Measurements from ENCODE around the gene B4GALNT3.
"Not testable (repeated sequence)": the region's sequence is repeated elsewhere in the genome, so short reads cannot be mapped to it uniquely, and the experiment has no call there.

The B4GALNT3 gene

DNA sequence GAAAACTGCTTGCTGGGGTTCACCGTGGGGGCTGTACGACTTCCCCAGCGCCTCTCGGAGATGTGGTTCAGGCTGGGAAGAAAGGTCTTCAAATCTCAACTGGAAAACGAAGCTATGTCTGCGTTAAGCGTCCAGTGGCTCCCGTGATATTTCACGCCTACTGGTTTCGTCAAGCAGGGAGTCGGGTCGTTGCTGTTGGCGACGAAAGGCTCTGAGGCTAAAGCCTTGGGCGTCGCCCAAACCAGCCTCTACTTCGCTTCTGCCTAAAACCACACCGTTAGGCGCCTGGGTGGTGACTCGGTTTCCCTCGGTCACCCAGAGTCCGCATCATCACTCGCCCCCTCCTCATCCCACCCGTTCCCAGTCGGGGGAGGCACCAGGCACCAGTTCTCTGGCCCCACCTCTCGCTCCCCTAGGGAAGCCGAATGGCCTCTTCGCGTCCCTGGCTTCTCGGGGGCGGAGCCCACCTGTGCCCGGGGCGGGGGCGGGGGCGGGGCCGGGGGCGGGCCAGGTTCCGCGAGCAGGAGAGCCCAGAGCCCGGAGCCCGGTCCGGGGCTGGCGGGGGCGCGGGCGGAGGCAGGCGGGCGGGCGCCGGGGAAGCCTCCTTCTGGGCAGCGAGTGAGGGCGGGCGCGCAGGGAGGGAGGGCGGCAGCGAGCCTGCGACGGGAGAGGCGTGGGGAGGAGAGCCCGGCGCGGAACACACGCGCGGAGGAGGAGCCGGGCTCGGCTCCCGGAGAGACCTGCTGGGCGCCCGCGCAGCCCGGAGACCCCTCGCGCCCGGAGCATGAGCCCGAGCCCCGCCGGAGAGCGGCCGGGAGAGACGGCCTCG lies at the start of gene B4GALNT3:
Gene B4GALNT3 (plus strand): TSS at position 510 of the 829 bp plus-strand sequence. CDS start 438 bp downstream, outside the sequence.
- DNase-seq, result peak; percentile 80

DNA sequence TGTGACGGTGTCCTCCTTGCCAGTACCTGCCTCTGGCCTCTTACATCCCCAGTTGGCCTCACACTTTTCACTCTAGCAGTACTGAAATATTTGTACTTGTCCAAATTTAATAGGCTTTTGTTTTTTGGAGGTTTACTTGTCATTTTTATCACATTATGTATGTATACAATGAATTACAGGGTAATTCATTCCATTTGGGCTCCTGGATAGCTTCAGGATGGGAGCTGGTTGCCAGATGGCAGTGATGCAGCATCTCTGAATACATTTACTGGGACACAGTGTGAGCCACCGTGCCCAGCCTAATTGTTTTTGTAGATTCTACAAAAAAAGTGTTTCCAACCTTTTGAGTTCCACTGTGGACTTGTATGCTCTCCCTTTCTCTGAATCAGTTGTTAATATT lies 44.9 kb upstream of the B4GALNT3 start:
- DNase-seq, result no peak

DNA sequence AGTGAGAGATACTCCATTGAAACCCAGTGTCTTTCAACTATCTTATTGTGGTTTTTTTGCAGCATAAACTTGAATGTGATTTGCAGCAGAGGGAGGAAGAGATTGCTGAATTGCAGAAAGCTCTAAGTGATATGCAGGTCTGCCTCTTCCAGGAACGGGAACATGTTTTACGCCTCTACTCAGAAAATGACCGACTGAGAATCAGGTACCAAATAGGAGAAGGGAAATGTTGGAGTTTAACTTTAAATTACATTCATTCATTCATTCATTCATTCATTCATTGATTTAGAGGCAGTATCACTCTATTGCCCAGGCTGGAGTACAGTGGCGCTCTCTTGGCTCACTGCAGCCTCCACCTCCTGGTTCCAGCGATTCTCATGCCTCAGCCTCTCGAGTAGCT lies 41.3 kb upstream of the B4GALNT3 start:
- DNase-seq, result no peak

DNA sequence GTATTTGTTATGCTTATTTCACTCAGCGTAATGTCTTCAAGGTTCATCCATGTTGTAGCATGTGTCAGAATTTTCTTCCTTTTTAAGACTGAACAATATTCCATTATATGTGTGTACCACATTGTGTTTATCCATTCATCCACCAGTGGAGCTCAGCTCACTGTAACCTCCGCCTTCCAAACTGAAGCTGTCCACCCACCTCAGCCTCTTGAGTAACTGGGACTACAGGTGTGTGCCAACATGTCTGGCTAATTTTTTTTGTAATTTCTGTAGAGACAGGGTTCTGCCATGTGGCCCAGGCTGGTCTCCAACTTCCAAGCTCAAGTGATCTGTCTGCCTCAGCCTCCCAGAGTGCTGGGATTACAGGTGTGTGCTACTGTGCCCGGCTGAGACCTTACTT lies 37.2 kb upstream of the B4GALNT3 start:
- DNase-seq, result no peak

DNA sequence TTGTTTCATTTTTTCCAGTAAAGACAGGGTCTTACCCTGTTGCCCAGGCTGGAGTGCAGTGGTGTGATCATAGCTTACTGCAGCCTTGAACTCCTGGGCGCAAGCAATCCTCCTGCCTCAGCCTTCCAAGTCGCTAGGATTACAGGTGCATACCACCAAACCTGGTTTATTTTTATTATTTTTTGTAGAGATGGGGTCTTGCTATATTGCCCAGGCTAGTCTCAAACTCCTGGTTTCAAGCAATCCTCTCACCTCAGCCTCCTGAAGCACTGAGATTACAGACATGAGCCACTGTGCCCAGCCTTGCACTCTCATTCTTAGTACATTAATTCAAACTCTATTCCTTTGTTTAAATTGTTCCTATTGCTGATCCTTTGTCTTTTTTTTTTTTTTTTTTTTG lies 24.0 kb upstream of the B4GALNT3 start:
- DNase-seq, result not testable (repeated sequence)

DNA sequence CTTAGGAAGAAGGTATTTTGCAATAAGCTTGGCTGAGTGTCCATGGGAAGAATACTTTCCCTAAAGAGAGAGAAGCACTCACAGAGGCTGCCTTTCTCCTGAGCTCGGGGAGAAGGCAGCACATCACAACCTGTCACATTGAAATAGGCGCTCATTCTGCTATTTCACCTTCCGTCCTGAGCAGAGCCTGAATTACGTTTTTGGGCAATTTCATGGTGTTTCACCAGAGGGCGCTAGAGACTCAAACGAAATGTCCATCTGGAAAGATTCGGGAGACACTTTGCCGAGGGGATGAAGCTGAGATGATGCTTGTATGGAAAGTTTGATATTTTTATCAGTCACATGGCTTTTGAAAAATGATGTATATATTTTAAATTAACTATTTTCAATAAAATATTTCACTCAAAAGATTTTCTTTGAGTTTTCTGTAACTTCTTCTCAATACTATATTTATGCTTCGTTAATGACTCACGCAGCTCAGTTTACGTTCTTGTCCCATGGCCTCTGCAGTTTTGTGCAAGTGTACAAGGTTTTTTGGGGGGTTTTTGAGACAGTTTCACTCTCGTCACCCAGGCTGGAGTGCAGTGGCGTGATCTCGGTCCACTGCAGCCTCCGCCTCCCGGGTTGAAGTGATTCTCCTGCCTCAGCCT lies 17.4 kb upstream of the B4GALNT3 start:
- peak; percentile 78 for DNase-seq

DNA sequence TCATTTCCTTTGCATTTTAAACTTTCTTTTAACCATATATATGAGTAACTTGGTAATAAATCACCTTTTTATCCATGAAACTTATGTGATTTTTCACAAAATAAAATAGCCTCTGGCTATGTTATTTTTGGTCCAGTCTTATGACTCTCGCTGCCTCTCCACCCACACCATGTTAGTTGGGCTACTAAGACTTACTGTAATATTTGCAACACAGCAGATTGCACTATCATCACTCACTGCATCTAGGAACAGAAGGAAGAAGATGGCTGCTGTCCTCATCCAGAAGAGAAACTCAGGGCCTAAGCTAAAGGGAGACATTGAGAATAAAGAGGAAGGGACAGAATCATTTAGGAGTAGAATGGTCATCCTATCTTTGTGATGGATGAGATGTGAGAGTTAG lies 12.6 kb upstream of the B4GALNT3 start:
- DNase-seq, result no peak

DNA sequence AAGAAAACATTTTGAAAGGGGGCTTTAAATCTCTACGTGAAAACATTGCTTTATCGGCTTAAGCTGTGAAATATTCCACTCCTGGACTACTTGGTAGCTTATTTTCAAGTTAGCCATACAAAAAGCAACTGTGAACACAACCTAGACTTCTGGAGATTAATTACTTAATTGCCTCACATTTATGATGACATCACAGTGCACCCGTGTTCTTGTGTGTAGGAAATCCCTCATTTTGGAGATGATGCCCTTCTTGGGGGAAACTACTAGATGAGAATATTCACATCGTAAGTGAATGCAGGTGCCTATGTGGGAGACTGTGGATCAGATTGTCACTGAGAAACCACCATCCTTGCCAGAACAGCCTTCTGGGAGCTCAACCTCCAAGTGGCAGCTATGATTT lies 10.5 kb upstream of the B4GALNT3 start:
- no peak for DNase-seq

DNA sequence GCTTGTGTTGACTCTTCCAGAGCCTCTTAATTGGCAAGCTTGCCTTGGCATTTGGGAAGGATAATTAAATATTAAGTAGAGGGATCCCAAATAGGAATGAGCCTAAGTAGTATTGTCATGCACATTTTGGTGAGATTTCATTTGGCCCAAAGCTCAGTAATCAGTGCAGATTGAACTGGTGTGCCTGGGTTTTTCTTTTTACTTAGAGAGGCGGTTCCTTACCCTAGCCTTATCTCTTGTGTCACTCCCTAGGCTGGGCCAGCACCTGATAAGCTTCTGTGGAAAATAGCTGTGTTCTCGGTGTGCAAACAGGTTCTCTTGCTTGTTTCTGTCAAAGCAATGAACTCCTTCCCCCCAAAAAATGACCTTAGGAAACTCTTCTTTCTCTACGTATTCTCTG lies 9.3 kb upstream of the B4GALNT3 start:
- DNase-seq, result no peak

DNA sequence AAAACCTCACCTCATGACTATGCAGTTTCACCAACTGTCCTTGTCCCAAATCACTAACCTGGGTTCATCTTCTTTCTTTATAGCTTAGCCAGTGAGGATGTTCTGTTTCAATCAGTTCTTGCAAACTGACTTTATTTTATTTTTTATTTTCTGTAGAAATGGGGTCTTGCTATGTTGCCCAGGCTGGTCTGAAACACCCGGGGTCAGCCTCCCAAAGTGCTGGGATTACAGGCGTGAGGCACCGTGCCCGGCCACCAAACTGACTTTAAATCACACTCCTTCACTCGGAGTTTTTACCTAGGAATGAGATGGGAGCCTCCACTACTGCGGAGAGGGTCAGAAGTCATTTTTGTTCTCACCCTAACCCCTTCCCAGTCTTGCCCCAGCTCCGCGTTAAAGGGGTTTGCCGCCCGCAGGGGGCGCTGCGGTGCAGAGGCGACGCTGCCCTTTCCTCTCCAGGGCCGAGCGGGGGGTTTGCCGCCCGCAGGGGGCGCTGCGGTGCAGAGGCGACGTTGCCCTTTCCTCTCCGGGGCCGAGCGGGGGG lies 7.0 kb upstream of the B4GALNT3 start:
- DNase-seq, result no peak

DNA sequence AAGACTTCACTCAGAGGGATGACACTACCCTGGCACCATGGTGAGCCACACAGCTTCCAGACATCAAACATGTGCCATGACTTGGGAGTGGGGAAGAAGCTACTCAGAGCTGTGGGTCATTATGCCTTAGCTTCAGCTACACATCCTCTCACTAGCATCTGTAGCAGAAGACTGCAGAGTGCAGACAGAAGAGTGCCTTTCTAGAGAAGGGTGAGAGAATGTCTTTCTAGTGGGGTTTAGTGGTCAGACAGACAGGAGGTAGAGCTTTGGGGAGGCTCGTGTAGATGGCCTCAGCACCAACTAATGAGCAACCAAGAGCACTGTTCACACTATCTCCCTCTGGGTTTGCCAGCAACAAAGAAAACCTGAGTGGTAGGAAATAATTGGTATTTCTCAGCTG lies 4.9 kb upstream of the B4GALNT3 start:
- no peak for DNase-seq

DNA sequence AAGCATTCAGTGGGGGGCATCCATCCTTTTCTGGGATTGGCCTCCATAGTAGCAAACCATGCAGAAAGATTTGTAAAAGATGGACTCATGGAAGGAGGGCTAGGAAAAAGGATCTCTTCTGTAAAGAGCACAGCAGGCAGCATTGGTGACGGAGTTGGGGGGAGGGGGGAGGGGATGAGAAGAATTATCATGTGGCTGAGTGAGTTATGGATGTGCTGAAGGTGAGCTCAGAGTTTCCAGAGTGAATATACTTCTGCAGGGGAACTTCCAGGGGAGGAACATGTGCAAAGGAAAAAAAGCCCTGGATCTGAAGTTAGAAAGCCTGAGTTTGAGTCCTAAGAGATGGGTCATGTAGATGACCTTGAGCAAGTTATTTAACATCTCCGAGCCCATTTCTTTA lies 3.9 kb upstream of the B4GALNT3 start:
- DNase-seq, result no peak

DNA sequence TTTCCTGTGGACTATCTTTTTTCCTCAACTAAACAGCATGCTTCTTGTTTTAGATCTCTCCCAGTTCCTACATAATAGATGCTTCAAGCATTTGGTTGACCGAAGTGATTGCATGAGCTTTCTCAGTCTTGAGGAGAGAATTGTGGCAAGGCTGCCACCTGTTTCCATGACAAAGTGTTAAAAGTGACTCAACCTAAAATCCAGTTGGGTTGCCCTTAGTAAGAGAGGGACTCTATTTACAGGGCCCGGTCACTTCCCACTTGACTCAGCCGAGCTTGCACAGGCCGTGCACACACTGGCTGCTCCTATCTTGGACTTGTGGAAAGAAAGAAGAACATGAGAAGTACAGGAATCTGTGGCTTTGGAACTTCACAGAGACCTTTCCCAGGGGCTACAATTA lies 2.1 kb upstream of the B4GALNT3 start:
- DNase-seq, result no peak

DNA sequence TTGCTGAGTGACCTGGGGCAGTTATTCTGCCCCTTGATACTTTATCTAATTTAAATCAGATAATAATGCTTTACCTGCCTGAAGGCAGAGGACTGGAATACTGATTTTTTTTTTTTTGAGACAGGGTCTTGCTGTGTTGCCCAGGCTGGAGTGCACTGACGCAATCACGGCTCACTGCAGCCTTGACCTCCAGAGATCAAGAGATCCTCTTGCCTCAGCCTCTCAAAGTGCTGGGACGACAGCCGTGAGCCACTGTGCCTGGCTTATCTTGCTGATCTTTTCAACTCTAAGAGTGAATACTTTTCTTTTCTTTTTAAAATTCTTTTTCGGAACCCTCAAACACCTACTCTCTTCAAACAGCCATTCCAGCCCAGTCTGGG lies 699 bp upstream of the B4GALNT3 start:
- DNase-seq, result no peak

DNA sequence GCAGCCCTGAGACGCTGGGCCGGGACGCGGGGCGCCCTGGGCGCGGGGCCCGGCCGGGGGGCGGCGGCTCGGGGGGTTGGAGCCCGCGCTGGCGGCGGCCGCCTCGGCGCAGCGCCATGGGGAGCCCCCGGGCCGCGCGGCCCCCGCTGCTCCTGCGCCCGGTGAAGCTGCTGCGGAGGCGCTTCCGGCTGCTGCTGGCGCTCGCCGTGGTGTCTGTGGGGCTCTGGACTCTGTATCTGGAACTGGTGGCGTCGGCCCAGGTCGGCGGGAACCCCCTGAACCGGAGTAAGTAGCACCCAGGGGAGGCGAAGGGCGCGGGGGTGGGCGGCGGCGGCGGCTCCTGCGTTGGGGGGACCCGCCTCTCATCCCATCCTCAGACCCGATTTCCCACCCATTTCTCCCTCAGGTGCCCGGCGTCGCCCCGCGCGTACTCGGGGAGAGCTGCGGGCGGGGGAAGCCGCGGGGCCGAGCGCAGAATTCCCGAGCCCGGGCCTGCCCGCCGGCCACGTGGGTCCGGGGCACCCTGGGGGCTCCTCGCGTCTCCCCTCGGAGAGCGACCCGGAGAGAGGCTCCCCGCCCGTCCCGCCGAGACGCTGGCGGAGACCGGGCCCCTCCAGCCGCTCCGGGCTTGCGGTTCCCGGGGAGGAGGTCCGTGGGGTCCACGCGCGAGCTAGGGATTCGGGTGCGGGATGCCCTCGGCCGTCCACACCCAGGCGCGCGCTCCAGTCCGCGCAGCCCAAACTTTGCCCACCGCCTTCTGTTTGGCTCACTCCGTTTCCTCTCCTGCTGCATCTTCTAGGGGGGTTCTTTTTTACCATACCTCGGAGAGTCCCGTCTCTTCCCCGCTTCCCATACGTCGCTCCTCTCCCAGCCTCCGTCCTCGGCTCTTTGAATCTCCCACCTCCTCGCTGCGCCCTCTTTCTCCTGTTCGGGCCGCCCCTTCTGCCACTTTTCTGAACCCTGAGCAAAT lies 807 bp downstream of the B4GALNT3 start:
- peak; percentile 40 for DNase-seq

DNA sequence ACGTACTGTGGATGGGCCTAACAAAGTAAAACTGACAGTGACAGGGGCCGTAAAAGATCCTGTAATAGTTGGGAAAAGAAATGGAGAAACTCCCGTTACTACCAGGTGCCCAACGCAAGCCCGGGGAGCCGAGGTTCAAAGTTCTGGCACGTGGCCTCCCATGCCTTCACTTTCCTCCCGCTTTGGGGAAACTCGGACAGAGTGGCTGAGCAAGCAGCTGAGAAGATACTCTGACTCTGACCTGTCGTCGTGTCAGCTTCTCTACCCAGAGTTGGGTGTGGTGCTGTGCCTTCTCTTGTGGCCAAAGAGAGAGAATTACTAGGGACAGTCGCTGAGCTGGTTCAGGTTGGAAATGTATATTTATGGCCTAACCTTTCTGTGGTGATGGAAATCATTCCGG lies 1.7 kb downstream of the B4GALNT3 start:
- no peak for DNase-seq

DNA sequence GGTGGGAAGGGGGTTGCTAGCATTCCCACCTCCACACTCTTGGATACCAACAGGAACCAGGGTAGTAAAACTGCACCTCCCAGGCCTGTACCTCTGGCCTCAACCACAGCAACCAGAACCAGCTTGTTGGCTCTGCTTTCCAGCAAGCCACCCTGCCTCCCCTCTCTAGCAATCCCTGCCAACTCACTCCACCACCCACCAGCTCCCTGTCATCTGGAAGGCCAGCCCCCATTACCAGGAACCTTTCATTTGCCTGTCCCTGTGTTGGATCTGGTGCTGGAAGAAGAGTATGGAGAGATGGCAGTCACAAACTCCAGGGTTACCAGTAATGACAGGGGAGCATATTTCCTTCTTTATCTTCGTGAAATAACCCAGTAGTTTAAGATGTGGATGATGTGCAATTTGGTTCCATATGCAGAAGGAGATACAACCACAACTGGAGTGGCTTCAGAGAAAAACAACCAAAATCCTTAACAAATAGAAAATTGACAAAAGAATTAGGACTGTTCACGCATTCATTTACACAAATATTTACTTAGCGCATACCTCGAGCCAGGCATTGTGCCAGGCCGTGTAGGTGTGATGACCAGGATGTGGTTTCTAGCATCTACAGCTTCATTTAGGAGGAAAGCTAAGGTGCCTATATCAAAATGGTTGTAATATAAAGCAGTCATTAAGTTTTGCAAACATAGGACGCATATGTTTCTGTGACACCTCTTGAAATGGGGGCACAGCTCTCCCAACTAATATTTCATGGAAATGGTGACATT lies 3.4 kb downstream of the B4GALNT3 start:
- no peak for DNase-seq

DNA sequence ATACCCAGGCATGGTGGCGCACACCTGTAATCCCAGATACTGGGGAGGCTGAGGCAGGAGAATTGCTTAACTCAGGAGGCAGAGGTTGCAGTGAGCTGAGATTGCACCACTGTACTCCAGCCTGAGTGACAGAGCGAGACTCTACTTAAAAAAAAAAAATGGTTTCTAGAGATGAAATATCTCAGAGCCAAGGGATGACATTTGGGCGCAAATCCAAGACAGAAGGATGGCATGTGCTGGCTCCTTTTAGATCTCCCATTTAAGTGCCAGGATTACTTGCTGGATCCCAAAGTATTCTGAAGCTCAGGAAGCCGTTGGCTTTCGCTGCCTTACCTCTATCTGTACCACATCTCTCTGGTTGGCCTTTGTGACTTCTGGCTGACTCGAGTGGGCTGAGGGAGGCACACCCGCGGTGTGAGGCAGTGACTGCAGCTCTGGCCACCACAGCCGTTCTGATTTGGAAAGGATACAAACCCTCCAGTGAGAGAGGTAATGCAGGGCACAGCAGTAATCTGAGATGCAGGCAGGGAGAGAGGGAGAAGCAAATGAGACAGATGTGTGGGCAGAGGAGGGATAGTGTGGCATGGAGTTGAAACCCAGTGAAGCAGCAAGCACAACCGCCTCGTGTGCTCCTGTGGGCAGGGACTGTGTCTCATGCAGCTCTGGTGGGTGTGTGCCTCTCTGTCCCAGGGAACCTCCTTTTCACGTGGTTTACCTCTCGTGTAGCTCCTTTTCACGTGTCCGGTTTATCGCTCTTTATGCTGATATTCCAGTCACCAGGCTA lies 4.9 kb downstream of the B4GALNT3 start:
- no peak for DNase-seq

DNA sequence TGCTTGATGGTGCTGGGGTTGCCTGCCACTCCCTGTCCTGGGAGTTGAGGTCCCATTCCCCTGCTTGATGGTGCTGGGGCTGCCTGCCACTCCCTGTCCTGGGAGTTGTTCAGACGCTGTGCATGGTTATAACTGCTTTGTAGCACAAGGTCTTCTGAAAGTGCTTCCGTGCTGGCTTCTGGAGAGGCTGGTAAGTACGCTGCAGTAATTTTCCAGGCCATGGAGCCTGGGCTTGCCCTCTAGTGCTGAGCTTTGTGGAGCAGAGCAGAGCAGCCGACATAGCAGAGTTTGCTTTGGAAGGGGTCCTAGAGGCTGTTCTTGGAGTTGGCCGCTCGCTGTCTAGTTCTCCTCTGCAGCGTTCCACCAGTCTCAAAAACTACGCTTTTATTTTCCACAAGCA lies 6.3 kb downstream of the B4GALNT3 start:
- no peak for DNase-seq

DNA sequence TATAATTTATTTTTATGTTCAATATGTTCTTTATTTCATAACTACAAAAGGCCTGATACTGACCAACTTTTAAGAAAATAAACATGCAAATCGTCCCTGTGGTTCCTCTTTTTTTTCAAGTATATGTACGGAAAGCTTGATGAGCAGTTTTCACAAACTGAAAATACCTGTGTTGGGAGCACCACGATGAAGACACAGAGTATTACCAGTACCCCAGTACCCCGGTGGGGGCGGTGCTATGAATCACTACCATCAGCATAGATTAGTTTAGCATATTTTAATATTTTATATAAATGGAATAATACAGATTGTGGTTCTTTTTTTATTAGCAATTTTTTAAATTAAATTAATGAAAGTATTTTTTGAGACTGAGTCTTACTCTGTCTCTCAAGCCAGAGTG lies 7.0 kb downstream of the B4GALNT3 start:
- no peak for DNase-seq

DNA sequence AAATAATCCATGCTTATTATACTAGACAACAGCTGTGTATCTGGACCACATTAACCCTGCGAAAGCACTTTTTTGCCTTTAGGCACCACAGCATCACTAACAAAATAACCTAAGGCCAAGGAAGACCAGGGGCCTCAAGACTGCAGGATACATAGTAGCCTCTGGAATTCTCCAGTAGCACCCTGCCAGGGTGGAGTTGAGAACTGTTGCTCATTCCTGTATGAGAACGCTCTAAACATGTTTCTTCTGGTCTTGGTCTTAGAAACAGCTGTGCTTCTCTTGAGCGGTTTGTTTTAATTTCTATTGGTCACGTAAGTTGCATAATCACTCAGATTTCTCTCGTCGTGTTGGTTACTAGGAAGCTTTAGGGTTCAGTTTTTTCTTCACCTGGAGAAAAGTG lies 7.9 kb downstream of the B4GALNT3 start:
- DNase-seq, result no peak

Measured in NCI-H82 (cell line).